Lung microvascular endothelial cell (primary cell): ENCODE data around the gene ROR1. TPM values are rescaled to one million over a fixed set of nuclear protein-coding genes. Genes with fewer than 3 reads are reported as not detected.
A peak's percentile ranks its signal among the peaks of the same experiment; 100 is the strongest.
"Not testable (repeated sequence)": the region's sequence is repeated elsewhere in the genome, so short reads cannot be mapped to it uniquely, and the experiment has no call there.

Source experiments
- DNase-seq, 2 donors: peaks; one replicate each; pipeline versions ENCODE4 v3.0.0 to v3.0.0-alpha.2; 2010; ENCODE audit warnings: low read depth in 2 of 2
- total RNA-seq: library from RNA; depleted of rRNA; stranded (reverse); fragments of >200 nt; gene quantifications from 2 replicates; pipeline ENCODE4 v1.2.1, GENCODE V29; 2014

The ROR1 gene
- total RNA-seq, 1 donor from 2014 or later = under 0.01 TPM

DNA sequence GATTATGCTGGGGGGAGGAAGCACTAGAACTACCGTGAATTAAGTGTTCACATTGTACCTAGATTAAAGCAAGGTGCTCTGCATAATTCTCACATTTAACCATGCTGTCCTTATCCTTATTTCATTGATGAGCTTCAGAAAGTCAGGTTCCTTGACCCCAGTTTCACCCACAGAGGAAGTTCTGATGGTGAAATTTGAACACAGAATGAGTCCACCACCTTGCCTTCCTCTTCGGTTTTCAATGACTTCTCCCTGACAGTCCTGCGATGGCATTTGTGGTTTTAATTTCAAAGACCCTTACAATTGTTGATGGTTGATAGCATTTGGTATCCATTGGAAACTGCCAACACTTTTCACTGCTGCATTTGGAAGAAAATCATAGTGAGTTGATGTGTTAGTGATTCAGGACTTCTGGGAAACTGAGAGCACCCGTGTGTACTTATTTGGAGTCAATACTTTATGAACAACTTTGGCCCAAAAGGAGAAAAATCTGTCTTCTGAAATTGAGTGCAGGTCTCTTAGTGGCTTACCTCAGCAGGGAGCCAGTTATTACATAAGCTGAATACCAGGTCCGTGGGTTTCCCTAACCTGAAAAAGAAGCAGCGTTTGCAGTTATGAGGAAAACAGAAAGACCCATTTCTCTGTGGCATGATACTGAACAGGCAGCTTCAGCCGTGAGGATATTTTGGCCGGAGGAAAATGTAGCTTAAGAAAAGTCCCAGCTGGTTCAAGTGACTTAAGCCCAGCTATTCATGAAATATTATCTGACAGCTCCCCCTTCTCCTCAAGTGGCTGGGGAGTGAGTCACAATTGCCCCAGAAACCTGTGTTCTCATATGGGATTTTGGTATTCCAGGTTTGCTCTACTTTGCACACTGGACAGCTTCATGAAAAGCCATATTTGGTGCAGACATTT is 47.5 kb downstream of the ROR1 start:
- no peak for DNase-seq

DNA sequence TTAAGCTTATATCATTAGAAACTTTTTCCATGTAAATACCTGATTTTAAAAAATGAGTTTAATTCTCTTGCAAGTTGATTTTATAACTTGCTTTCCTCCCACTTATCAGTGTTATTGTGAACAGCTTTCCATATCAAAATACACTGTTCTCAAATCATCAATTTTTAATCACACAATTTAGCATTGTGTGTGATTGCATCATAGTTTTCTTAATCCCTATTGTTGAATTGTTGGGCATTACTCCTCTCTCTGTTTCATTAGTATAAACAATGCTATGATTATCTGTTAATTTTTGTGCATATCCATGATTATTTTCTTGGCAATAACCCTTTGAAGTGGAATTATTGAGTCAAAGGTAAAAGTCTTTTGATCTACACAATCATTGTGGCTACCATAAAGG is 48.7 kb downstream of the ROR1 start:
- no peak for DNase-seq

DNA sequence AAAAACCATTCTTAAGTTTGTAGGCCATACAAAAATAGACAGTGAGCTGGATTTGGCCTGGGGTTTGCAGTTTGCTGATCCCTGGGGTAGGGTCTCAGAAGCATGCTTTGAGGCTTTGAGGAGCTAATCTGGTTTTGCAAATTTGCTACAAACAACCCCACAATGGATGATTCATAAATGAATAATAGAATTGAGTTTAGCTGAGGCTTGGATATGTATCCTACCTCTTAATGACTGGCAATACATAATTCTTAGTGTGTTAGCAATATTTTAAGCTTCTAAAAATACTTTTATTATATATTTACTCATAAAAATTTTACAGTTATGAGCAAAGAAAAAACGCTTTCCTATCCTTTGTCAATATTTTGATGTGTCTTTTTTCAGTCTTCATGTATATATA is 50.6 kb downstream of the ROR1 start:
- DNase-seq = no peak

GRCh38 chr1:63825111-63825510 is 51.3 kb downstream of the ROR1 start:
- DNase-seq = no peak

DNA sequence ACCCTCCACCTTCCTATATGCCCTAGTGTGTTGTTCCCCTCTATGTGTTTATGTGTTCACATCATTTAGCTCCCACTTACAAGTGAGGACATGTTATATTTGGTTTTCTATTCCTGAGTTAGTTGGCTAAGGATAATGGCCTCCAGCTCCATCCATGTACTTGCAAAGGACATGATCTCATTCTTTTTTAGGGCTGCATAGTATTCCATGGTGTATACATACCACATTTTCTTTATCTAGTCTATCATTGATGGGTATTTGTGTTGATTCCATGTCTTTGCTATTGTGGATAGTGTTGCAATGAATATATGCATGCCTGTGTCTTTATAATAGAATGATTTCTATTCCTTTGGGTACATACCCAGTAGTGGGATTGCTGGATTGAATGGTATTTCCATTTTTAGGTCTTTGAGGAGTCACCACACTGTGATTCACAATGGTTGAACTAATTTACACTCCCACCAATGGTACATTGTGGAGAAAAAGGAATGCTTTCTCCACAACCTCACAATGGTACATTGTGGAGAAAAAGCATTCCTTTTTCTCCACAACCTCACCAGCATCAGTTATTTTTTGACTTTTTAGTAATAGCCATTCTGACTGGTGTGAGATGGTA is 52.5 kb downstream of the ROR1 start:
- not testable (repeated sequence) for DNase-seq

DNA sequence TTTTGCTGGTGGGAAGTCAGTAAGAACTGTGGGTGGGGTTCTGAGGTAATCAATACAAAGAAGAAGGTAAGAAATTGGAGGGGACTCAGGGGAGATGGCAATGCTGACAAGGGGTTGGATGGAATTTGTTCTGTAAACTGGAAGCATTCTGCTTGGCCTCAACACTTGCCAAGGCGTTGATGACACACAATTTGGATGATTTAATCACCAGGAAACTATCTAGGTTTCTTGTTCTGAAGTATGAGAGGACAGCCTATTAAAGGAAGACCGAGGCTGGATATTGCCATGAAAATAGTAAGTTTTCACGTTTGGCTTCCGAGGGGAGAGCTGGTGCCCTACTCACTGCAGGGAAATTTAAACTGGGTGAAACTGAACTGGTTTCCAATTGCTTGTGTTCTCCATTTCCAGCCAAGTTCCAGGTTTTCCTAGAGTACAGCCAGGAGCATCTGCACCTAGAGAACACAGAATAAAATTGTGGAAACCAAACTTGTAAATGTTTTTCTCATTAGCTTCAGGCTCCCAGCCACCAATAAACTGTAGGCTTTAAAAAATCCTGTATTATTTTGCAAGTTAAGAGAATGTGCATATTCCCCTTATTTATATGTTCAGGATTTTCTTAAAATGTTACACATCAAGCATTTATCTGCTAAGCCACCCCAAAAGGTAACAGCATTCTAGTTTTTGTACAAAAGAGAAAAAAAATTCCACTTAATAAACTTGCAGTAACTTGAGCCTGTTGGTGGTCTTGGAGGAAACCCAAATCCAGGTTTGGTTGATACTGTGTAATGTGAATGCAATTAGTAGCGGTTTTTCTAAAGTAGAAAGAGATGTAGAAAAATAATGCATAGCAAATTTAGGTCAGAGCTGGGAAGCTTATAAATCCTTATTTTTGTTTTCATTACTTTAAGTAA is 53.8 kb downstream of the ROR1 start:
- peak in 1 of 2 donors; percentile 16 for DNase-seq

- no peak for DNase-seq
Measured at GRCh38 chr1:63828322-63829044, 54.7 kb downstream of the ROR1 start.

DNA sequence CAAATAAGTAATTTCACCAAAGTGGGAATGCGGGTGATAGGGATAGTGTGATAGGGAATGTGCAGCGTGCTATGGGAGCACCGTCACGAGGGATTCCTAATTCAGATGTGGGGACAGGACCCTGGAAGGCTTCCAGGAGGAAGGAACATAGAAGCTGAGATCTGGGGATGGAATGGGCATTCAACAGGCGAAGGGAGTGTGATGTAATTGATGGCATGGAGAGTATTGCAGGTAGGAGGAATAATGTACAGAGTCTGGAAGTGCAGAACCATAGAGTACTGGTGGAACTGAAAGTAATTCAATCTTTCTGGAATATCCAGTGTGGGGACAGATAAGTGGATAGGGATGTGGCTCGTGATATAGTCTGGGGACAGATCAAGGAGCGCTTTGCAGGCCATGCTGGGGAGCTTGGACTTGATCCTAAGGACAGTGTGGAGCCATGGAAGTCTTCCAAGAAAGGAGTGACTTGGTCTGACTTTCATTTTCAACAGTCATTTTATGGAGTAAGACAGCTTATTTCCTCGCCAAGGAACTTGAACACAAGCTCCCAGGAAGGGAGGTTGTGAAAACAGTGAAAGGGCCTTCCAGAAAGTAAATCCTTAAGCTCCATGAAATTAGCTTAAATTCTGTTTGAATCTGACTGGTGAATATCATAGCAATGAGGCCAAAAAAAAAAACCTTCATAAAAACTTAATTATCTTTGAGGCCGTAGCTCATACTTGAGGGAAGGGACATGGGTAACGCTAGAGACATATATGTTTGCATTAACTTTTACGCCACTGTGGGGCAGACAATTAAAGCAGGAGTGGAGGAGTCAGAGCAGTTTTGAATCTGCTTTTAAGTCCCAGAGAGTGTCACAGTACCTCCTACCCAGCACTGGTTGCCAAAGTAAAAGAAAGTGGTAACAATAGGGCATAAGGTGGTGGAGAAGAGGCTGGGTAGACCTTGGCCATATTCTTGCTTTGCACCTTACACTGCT is 55.8 kb downstream of the ROR1 start:
- DNase-seq = no peak

DNA sequence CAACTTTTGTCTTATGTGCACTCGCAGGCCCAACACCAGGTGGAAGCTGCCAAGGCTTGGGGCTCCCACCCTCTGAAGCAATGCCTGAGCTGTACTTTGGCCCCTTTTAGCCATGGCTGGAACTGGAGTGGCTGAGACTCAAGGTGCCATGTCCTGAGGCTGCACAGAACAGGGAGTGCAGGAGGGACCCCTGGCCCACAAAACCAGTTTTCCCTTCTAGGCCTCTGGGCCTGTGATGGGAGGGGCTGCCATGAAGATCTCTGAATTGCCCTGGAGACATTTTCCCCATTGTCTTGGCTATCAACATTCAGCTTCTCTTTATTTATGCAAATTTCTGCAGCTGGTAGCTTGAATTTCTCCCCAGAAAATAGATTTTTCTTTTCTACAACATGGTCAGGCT is 57.6 kb downstream of the ROR1 start:
- DNase-seq = no peak

DNA sequence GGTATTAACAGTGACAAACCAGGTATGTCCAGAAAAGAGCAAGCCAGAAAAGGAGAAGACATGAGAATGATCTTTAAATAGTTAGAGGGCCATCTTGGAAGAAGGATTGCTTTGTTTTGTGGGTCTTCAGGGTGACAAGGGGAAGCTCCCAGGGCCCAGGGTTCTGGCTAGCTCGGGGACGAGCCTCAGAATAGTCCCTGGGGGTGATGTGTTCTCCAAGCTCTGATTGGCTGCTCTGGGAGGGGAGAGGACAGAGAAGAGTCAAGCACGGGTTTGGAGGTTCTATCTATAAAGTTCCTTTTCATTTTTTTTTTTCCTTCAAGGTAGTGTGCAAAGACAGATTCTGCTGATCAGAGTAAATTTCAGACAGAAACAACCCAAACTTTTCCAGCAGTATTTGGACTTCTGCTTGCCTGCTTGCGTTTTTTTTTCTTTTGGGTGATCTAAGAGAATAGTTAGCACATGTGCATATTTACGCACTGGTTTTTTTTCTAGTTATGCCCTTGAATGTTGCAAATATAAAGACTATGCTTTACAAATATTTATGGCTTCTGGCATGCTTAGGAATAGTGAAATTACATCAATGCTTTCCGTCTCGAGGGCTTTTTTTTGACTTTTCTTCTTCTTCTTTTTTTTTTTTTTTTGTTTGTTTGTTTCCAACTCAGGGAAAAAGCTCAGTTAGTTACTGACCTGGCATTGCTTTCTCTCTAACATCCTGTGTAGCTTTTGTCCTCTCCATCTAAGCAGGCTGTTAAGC is 59.7 kb downstream of the ROR1 start:
- DNase-seq = no peak

GRCh38 chr1:63835128-63835527 is 61.3 kb downstream of the ROR1 start:
- DNase-seq = no peak

DNA sequence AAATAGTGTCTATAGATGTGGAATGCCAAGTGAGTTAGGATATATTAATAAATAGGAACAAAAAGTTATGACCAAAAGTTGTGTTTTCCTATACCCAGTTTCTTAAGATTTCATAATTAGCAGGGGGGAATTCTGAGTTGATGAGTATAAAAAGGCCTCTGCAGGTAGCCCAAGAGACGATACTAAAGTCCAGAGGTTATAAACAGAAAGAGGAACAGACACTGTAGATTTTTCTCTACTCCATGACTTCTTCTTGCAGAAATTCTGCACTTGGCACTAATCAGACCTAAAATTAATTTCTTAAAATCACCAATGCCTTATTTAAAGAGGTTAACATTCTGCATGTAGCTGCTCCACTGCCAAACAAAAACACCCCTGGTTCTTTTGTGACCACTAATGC is 62.6 kb downstream of the ROR1 start:
- no peak for DNase-seq

- no peak for DNase-seq
Measured at GRCh38 chr1:63836830-63837229, 63.0 kb downstream of the ROR1 start.

- no peak for DNase-seq
Measured at GRCh38 chr1:63843010-63843409, 69.2 kb downstream of the ROR1 start.

GRCh38 chr1:63843884-63844283 is 70.1 kb downstream of the ROR1 start:
- DNase-seq = no peak

- DNase-seq = no peak
Measured at GRCh38 chr1:63845346-63845745, 71.5 kb downstream of the ROR1 start.

DNA sequence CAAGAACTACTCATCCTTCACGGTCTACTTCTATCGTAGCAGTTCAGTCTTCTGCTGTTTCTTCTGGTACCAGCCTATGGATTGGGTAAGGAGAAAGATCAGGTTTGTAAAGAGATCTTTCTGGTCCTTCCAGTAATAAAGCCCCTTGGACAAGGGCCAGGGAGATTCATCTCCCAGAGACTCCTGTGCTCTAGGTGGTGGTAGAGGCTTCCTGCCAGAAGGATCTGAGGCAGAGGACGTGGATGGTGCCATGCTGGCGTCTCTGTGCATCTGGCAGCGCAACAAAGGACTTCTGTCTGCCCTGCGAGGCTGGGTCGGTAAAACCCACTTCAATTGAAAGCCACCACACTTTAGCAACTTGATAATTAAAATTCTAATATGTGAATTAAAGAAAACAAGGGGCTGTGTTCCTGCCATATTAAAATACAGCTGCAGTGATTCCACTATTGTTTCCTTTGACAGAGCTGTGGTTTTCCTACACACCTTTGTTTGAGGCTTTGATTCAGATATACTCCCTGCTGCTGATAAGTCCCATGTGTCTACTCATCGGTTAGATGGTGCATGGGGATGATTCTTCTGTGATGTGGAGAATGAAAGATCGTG is 73.6 kb downstream of the ROR1 start:
- no peak for DNase-seq

GRCh38 chr1:63848733-63849132 is 74.9 kb downstream of the ROR1 start:
- no peak for DNase-seq

DNA sequence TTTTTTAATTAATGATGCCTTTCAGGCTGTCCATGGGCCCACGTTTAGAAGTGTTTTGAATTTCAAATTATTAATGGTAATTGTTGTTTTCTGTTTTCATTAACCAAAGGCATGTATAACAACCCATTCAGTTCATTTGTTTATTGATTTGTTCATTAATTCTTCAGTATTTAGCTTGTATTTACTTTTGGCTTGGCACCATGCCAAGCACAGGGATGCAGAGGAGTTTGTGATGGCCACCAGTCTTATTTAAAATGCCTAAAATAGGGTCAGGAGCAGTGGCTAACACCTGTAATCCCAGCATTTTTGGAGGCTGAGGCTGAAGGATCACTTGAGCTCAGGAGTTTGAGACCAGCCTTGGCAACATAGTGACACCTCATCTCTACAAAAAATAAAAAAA is 75.3 kb downstream of the ROR1 start:
- no peak for DNase-seq
